ENCODE measurements around the gene NUBP1.

GRCh38 chr16:10782628-10783027 lies 39.0 kb downstream of the NUBP1 start:
- TF ChIP-seq CTCF (IDR thresholded peaks at IDR 0.05; ENCODE audit: insufficient read depth, low read length, poor library complexity, severe bottlenecking) (no peak), EZH2phosphoT487 (conservative IDR thresholded peaks at IDR 0.05; ENCODE audit: low read length) (no peak)
